GM19099 (cell line): ENCODE measurements around the gene COQ5.

Experiments used
- POLR2A ChIP-seq: IDR thresholded peaks from 3 replicates; pipeline ENCODE4 v1.6.1; 2011; ENCODE audit warnings: low read depth; ENCODE audit not compliant: insufficient read length; ENCODE audit errors: extremely low read depth

The COQ5 gene

GRCh38 chr12:120536064-120536791, 7.3 kb upstream of the COQ5 start:
- TF ChIP-seq POLR2A, result no peak

- TF ChIP-seq POLR2A, result no peak
Observed at GRCh38 chr12:120534703-120535655, 6.0 kb upstream of the COQ5 start.

GRCh38 chr12:120534203-120534702, 5.3 kb upstream of the COQ5 start, which contains the start of gene RNF10:
Gene RNF10 (plus strand): TSS chr12:120534356. CDS start chr12:120534812, 456 bp downstream.
- peak; percentile 95 for TF ChIP-seq POLR2A

- no peak for TF ChIP-seq POLR2A
Observed at GRCh38 chr12:120532701-120533238, 3.8 kb upstream of the COQ5 start.

- no peak for TF ChIP-seq POLR2A
Observed at GRCh38 chr12:120529641-120530417, 871 bp upstream of the COQ5 start.

GRCh38 chr12:120522568-120522967, 6.4 kb downstream of the COQ5 start:
- TF ChIP-seq POLR2A, result no peak

- TF ChIP-seq POLR2A, result no peak
Observed at GRCh38 chr12:120515496-120515895, 13.5 kb downstream of the COQ5 start.

- TF ChIP-seq POLR2A, result no peak
Observed at GRCh38 chr12:120514002-120514401, 15.0 kb downstream of the COQ5 start.

GRCh38 chr12:120508537-120508936, 20.4 kb downstream of the COQ5 start:
- TF ChIP-seq POLR2A, result no peak

GRCh38 chr12:120504587-120504986, 24.4 kb downstream of the COQ5 start:
- no peak for TF ChIP-seq POLR2A

GRCh38 chr12:120500581-120500980, 28.4 kb downstream of the COQ5 start:
- no peak for TF ChIP-seq POLR2A

GRCh38 chr12:120498870-120499515, 30.0 kb downstream of the COQ5 start:
- no peak for TF ChIP-seq POLR2A

- TF ChIP-seq POLR2A, result no peak
Observed at GRCh38 chr12:120497524-120498150, 31.3 kb downstream of the COQ5 start.
